Mesangial cell (primary cell): ENCODE measurements around the gene TEKT5. TPM values are rescaled to one million over a fixed set of nuclear protein-coding genes. Genes with fewer than 3 reads are reported as not detected.

Experiments used
- total RNA-seq: library from RNA; depleted of rRNA; stranded (reverse); fragments of >200 nt; gene quantifications from 2 replicates; pipeline ENCODE4 v1.2.3, GENCODE V29; 2015

The TEKT5 gene
- total RNA-seq: 0.25 TPM in 1 of 2 replicates, not detected in the other

GRCh38 chr16:10694830-10695229 lies at the start of gene TEKT5:
TEKT5 (minus strand) TSS chr16:10694930; CDS start chr16:10694873, 57 bp downstream.

GRCh38 chr16:10743610-10744369 lies 49.1 kb upstream of the TEKT5 start, which contains the start of gene NUBP1:
NUBP1 (plus strand) TSS chr16:10743842; CDS start chr16:10743864, 22 bp downstream.

GRCh38 chr16:10579965-10580882 lies 114.5 kb downstream of the TEKT5 start, which contains the start of gene EMP2:
EMP2 (minus strand) TSS chr16:10580598; CDS start chr16:10547617, 32,981 bp downstream.

Other genes with a start within 250 kb of the TEKT5 start
- gene EMP2, start 114.3 kb downstream of the TEKT5 start, total RNA-seq: 3.9 and 8.5 TPM in 2 replicates
- 24.4 and 26.5 TPM in 2 replicates for gene NUBP1, start 48.9 kb upstream of the TEKT5 start, total RNA-seq
- not detected in 2 replicates for gene TVP23A, start 123.9 kb upstream of the TEKT5 start, total RNA-seq
- 0.13 TPM in 1 of 2 replicates, not detected in the other for gene CIITA, start 182.3 kb upstream of the TEKT5 start, total RNA-seq
- gene DEXI, start 247.5 kb upstream of the TEKT5 start, total RNA-seq: 56.5 and 59.5 TPM in 2 replicates
- 14.5 and 24.5 TPM in 2 replicates for gene CLEC16A, start 249.6 kb upstream of the TEKT5 start, total RNA-seq